ENCODE measurements around the gene ZMYND8. TPM values are rescaled to one million over a fixed set of nuclear protein-coding genes. Genes with fewer than 3 reads are reported as not detected.

Gene ZMYND8
- total RNA-seq, 1 experiment from 2014 or later, result 50.7 TPM

DNA sequence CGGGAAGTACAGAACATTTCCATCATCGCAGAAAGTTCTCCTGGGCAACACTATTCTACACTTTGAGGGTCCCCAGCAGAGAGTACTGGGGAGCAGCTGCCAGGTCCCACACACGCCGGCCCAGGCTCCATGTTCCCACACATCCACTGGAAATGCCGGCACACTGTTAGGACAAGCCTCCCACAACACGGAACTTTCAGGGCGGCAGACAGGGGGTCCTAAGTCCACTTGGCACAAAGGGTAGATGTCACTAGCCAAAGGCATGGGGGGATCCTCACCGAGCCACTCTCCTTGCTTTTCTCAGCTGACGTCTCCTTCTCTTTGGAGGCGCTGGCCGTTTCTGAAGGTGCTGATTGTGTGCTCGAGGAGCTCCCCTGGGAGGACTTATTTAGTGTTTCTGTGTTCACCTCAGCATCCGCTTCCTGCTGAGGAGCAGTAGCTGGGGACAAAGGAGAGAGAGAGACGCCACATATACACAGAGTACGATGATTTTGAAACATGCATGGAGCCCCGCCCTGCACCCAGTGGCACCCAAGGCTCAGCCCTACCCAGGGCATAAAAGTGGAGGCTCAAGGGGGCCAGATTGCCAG is 135.4 kb downstream of the ZMYND8 start:
- POLR2A ChIA-PET, result no interaction called here

DNA sequence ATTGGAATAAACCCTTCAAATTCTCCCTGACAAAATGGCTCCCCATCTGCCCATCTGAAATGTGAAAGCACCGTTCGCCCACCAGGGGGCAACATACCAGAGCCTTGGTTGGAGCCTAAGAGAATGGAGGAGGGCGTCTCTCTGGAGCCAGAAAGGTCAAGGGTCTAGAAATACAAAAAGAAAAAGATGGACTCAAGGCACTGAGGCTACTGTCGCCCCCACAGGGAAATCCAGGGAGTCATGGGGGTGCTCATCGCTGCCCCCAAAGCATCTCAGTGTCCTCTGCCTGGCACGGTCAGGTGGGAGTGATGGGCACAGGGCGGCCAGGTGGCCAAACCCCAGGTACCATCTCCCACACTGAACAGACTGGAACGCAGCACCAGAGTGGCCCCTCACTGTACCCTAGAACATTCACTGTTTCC is 136.3 kb downstream of the ZMYND8 start:
- ATAC-seq (peak; percentile 71; the same call in 1 of the 2 replicates), DNase-seq (ENCODE audit: low read depth, low spot score) (no peak)
- intact Hi-C loops (cut with micrococcal nuclease; ENCODE audit: unreplicated experiment), result no loop called here
- Histone ChIP-seq H3K4me1 (ENCODE audit: control insufficient read depth, insufficient read depth, low read length) (no peaks in the 10 kb centered on the region), H3K27ac (ENCODE audit: low read length) (no peak overlapping the region), H3K9me3 (ENCODE audit: control insufficient read depth, insufficient read depth, low read depth, low read length) (no peaks in the 10 kb centered on the region), H3K36me3 (ENCODE audit: control insufficient read depth, insufficient read depth, low read length) (peaks cover 9% of the 10 kb centered on the region), H3K4me3 (ENCODE audit: low read depth in 2 of 2, low read length in 2 of 2) (no peak overlapping the region), H3K27me3 (ENCODE audit: control insufficient read depth, insufficient read depth, low read length) (no peaks in the 10 kb centered on the region)
- POLR2A ChIA-PET, result no interaction called here
- in situ Hi-C loops (cut with HindIII; ENCODE audit: low pct_unique_long_range_greater_than_20kb, low sequenced_read_pairs), result no loop called here
- CTCF ChIA-PET, result interaction anchor here (1.3 kb wide), 1 partner anchor 164 kb away, joined by 4 read pairs; no protein-coding TSS in a partner anchor
- no TSS peak for BruUV-seq (replicated peaks)
- TF ChIP-seq SIN3A (IDR thresholded peaks at IDR 0.05; ENCODE audit: borderline replicate concordance, insufficient read depth, low read depth, low read length), result no peak
- TF ChIP-seq, protein P1, sequence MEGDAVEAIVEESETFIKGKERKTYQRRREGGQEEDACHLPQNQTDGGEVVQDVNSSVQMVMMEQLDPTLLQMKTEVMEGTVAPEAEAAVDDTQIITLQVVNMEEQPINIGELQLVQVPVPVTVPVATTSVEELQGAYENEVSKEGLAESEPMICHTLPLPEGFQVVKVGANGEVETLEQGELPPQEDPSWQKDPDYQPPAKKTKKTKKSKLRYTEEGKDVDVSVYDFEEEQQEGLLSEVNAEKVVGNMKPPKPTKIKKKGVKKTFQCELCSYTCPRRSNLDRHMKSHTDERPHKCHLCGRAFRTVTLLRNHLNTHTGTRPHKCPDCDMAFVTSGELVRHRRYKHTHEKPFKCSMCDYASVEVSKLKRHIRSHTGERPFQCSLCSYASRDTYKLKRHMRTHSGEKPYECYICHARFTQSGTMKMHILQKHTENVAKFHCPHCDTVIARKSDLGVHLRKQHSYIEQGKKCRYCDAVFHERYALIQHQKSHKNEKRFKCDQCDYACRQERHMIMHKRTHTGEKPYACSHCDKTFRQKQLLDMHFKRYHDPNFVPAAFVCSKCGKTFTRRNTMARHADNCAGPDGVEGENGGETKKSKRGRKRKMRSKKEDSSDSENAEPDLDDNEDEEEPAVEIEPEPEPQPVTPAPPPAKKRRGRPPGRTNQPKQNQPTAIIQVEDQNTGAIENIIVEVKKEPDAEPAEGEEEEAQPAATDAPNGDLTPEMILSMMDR (IDR thresholded peaks at IDR 0.05), result peak; percentile 87

More for the DNA sequence above, 135.4 kb downstream of the ZMYND8 start:
- ATAC-seq (0 out of 2 replicates have a peak, but pooled peaks have one; percentile 29), DNase-seq (ENCODE audit: low read depth, low spot score) (no peak)
- Histone ChIP-seq H3K27me3 (ENCODE audit: control insufficient read depth, insufficient read depth, low read length) (no peaks in the 10 kb centered on the region), H3K4me3 (ENCODE audit: low read depth in 2 of 2, low read length in 2 of 2) (no peak overlapping the region), H3K36me3 (ENCODE audit: control insufficient read depth, insufficient read depth, low read length) (peaks cover 9% of the 10 kb centered on the region), H3K9me3 (ENCODE audit: control insufficient read depth, insufficient read depth, low read depth, low read length) (no peaks in the 10 kb centered on the region), H3K4me1 (ENCODE audit: control insufficient read depth, insufficient read depth, low read length) (no peaks in the 10 kb centered on the region), H3K27ac (ENCODE audit: low read length) (no peak overlapping the region)
- BruUV-seq (replicated peaks), result no TSS peak
- CTCF ChIA-PET, result interaction anchor here (1.3 kb wide), 1 partner anchor 163 kb away, joined by 4 read pairs; no protein-coding TSS in a partner anchor
- intact Hi-C loops (cut with micrococcal nuclease; ENCODE audit: unreplicated experiment) (no loop called here), in situ Hi-C loops (cut with HindIII; ENCODE audit: low pct_unique_long_range_greater_than_20kb, low sequenced_read_pairs) (no loop called here)
- TF ChIP-seq, protein P1 (IDR thresholded peaks at IDR 0.05), result no peak
- TF ChIP-seq, protein P2, sequence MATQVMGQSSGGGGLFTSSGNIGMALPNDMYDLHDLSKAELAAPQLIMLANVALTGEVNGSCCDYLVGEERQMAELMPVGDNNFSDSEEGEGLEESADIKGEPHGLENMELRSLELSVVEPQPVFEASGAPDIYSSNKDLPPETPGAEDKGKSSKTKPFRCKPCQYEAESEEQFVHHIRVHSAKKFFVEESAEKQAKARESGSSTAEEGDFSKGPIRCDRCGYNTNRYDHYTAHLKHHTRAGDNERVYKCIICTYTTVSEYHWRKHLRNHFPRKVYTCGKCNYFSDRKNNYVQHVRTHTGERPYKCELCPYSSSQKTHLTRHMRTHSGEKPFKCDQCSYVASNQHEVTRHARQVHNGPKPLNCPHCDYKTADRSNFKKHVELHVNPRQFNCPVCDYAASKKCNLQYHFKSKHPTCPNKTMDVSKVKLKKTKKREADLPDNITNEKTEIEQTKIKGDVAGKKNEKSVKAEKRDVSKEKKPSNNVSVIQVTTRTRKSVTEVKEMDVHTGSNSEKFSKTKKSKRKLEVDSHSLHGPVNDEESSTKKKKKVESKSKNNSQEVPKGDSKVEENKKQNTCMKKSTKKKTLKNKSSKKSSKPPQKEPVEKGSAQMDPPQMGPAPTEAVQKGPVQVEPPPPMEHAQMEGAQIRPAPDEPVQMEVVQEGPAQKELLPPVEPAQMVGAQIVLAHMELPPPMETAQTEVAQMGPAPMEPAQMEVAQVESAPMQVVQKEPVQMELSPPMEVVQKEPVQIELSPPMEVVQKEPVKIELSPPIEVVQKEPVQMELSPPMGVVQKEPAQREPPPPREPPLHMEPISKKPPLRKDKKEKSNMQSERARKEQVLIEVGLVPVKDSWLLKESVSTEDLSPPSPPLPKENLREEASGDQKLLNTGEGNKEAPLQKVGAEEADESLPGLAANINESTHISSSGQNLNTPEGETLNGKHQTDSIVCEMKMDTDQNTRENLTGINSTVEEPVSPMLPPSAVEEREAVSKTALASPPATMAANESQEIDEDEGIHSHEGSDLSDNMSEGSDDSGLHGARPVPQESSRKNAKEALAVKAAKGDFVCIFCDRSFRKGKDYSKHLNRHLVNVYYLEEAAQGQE (IDR thresholded peaks at IDR 0.05; ENCODE audit: insufficient read depth in 1 of 2, low read depth in 2 of 2, low read length in 1 of 2), result no peak; a peak in 1 of 4 replicates
- TF ChIP-seq SIN3A (IDR thresholded peaks at IDR 0.05; ENCODE audit: borderline replicate concordance, insufficient read depth, low read depth, low read length), result no peak
- TF ChIP-seq TCF7L2 (IDR thresholded peaks at IDR 0.05; ENCODE audit: low read depth, low read length), result no peak
- TF ChIP-seq POLR2AphosphoS5 (IDR thresholded peaks at IDR 0.05; ENCODE audit: low read depth, low read length), result no peak

Measured in Panc1 (cell line).